Measurements from ENCODE around the gene GGACT. TPM values are rescaled to one million over a fixed set of nuclear protein-coding genes. Genes with fewer than 3 reads are reported as not detected.
"Not testable (repeated sequence)": the region's sequence is repeated elsewhere in the genome, so short reads cannot be mapped to it uniquely, and the experiment has no call there.

GGACT gene
- total RNA-seq, 1 donor from 2014 or later: 5.2 TPM

- no peak for TF ChIP-seq CTCF (IDR thresholded peaks at IDR 0.05; ENCODE audit: partially characterized antibody, unreplicated experiment)
- no peak overlapping the region for H3K4me3 Mint-ChIP-seq (ENCODE audit: unreplicated experiment)
- H3K36me3 Mint-ChIP-seq (ENCODE audit: unreplicated experiment): peaks cover 45% of the 10 kb centered on the region
- no peak for DNase-seq
- H3K9me3 Mint-ChIP-seq (ENCODE audit: unreplicated experiment): peaks cover 20% of the 10 kb centered on the region
- no peak overlapping the region for H3K27ac Mint-ChIP-seq (ENCODE audit: unreplicated experiment)
- no peaks in the 10 kb centered on the region for H3K27me3 Mint-ChIP-seq (ENCODE audit: unreplicated experiment)
- H3K4me1 Mint-ChIP-seq (ENCODE audit: low read depth, unreplicated experiment): no peaks in the 10 kb centered on the region
Measured at GRCh38 chr13:100620792-100621191, 32.2 kb upstream of the GGACT start.

DNA sequence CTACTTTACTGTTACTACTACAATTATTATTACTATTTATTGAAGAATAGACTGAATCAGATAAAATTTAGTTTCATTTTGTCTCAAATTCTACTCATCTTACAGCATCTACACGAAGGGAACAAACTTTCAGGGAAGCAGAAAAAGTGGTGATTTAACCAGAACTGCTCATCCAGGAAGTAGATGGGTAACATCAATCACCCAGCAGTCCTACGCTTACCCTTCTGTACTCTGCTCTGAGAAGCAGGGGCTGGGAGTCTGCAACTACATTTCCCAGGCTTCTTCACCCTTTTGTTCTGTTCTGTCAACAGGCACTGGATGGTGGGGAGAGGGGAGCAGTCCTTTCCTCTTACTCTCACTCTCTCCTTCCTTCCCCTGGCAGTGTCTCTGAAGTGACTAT, 31.4 kb upstream of the GGACT start:
- Mint-ChIP-seq H3K36me3 (ENCODE audit: unreplicated experiment) (peaks cover 45% of the 10 kb centered on the region), H3K27me3 (ENCODE audit: unreplicated experiment) (no peaks in the 10 kb centered on the region), H3K4me1 (ENCODE audit: low read depth, unreplicated experiment) (no peaks in the 10 kb centered on the region), H3K9me3 (ENCODE audit: unreplicated experiment) (peaks cover 20% of the 10 kb centered on the region), H3K27ac (ENCODE audit: unreplicated experiment) (no peak overlapping the region), H3K4me3 (ENCODE audit: unreplicated experiment) (no peak overlapping the region)
- no peak for DNase-seq
- TF ChIP-seq CTCF (IDR thresholded peaks at IDR 0.05; ENCODE audit: partially characterized antibody, unreplicated experiment): no peak

GRCh38 chr13:100618897-100619296, 30.3 kb upstream of the GGACT start:
- not testable (repeated sequence) for H3K27ac Mint-ChIP-seq (ENCODE audit: unreplicated experiment); DNase-seq; H3K4me3 Mint-ChIP-seq (ENCODE audit: unreplicated experiment); H3K27me3 Mint-ChIP-seq (ENCODE audit: unreplicated experiment); H3K4me1 Mint-ChIP-seq (ENCODE audit: low read depth, unreplicated experiment)
- H3K36me3 Mint-ChIP-seq (ENCODE audit: unreplicated experiment): peaks cover 45% of the 10 kb centered on the region
- peaks cover 18% of the 10 kb centered on the region for H3K9me3 Mint-ChIP-seq (ENCODE audit: unreplicated experiment)

DNA sequence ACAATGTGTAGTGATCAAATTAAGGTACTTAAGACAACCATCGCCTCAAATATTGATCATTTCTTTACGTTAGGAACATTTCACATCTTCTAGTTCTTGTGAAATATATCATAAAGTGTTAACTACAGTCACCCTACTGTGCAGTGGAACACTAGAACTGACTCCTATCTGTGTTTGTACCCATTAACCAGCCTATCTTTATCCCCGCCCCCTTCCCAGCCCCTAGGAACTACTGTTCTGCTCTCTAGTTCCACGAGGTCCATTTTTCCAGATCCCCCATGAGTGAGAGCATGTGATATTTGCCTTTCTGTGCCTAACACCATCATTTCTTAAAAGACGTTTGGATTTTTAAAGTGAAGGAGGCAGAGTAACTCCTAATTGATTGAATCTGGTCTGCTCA, 24.4 kb upstream of the GGACT start:
- Mint-ChIP-seq H3K4me1 (ENCODE audit: low read depth, unreplicated experiment) (peaks cover 2% of the 10 kb centered on the region), H3K36me3 (ENCODE audit: unreplicated experiment) (peaks cover 18% of the 10 kb centered on the region), H3K9me3 (ENCODE audit: unreplicated experiment) (peaks cover 3% of the 10 kb centered on the region), H3K4me3 (ENCODE audit: unreplicated experiment) (no peak overlapping the region), H3K27ac (ENCODE audit: unreplicated experiment) (no peak overlapping the region), H3K27me3 (ENCODE audit: unreplicated experiment) (no peaks in the 10 kb centered on the region)
- DNase-seq: no peak
- TF ChIP-seq CTCF (IDR thresholded peaks at IDR 0.05; ENCODE audit: partially characterized antibody, unreplicated experiment): no peak

DNA sequence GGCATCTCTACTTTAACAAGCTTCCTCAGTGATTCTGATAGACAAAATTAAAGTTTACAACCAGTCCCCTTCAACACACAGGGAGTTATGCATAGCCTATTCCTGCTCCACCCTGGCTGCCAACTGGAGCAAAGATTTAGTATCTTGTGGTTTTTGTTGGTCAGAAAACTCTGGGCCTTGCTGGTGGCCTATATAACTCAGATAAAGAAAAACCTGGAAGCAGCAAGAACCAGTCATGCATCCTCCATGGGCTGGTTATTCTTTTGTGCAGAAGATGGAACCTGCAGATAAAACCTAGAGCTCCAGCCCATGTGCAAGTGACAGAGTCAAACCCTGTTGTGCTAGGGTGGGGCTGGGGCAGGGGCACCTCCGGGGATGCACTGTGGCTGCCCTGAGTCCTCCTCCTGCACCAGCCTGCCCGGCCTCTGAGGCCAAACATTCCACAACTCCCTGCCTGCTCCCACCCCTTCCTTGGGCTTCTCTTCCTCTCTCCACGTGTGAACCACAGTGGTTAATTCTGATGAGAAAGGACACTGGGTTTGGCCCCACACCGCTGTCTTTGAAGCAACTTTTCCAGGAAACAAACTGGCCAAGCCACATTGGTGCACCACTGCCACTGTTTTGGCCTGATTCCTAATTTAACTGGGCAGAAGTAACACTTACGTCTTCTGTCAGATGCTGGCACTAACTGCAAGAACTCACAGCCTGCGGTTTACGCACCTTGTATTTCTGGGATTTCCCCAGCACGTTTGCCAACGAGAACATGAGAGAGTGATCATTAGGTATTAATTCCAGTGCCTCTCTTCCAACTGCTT, 23.3 kb upstream of the GGACT start:
- Mint-ChIP-seq H3K27ac (ENCODE audit: unreplicated experiment) (no peak overlapping the region), H3K4me1 (ENCODE audit: low read depth, unreplicated experiment) (peaks cover 2% of the 10 kb centered on the region), H3K4me3 (ENCODE audit: unreplicated experiment) (no peak overlapping the region), H3K9me3 (ENCODE audit: unreplicated experiment) (peaks cover 3% of the 10 kb centered on the region), H3K27me3 (ENCODE audit: unreplicated experiment) (no peaks in the 10 kb centered on the region), H3K36me3 (ENCODE audit: unreplicated experiment) (peaks cover 10% of the 10 kb centered on the region)
- TF ChIP-seq CTCF (IDR thresholded peaks at IDR 0.05; ENCODE audit: partially characterized antibody, unreplicated experiment): no peak
- DNase-seq: no peak

All from glutamatergic neuron (in vitro differentiated cells).